ENCODE results near the gene KIF22.
A peak's percentile ranks its signal among the peaks of the same experiment; 100 is the strongest.

The KIF22 gene

GRCh38 chr16:29815793-29816693 lies 25.5 kb downstream of the KIF22 start, which contains the start of gene PAGR1:
TSS of gene PAGR1 (plus strand) at chr16:29816152. CDS start at chr16:29816526, 374 bp downstream.
- Histone ChIP-seq H3K4me3 (replicated peaks; ENCODE audit: low read depth, low read length) (peak within 1 kb of the TSS; percentile 89), H3K27me3 (replicated peaks; ENCODE audit: control insufficient read depth, insufficient read depth, low read length) (no peaks in the 10 kb centered on the region), H3K36me3 (ENCODE audit: control insufficient read depth, insufficient read depth, low read length) (peaks cover 5% of the 10 kb centered on the region)
- DNase-seq (ENCODE audit: extremely low read depth, insufficient read length), result peak; percentile 99
- TF ChIP-seq, protein P1, sequence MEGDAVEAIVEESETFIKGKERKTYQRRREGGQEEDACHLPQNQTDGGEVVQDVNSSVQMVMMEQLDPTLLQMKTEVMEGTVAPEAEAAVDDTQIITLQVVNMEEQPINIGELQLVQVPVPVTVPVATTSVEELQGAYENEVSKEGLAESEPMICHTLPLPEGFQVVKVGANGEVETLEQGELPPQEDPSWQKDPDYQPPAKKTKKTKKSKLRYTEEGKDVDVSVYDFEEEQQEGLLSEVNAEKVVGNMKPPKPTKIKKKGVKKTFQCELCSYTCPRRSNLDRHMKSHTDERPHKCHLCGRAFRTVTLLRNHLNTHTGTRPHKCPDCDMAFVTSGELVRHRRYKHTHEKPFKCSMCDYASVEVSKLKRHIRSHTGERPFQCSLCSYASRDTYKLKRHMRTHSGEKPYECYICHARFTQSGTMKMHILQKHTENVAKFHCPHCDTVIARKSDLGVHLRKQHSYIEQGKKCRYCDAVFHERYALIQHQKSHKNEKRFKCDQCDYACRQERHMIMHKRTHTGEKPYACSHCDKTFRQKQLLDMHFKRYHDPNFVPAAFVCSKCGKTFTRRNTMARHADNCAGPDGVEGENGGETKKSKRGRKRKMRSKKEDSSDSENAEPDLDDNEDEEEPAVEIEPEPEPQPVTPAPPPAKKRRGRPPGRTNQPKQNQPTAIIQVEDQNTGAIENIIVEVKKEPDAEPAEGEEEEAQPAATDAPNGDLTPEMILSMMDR (IDR thresholded peaks at IDR 0.05; ENCODE audit: insufficient read depth, low read length, poor library complexity, severe bottlenecking), result peak; percentile 98

DNA sequence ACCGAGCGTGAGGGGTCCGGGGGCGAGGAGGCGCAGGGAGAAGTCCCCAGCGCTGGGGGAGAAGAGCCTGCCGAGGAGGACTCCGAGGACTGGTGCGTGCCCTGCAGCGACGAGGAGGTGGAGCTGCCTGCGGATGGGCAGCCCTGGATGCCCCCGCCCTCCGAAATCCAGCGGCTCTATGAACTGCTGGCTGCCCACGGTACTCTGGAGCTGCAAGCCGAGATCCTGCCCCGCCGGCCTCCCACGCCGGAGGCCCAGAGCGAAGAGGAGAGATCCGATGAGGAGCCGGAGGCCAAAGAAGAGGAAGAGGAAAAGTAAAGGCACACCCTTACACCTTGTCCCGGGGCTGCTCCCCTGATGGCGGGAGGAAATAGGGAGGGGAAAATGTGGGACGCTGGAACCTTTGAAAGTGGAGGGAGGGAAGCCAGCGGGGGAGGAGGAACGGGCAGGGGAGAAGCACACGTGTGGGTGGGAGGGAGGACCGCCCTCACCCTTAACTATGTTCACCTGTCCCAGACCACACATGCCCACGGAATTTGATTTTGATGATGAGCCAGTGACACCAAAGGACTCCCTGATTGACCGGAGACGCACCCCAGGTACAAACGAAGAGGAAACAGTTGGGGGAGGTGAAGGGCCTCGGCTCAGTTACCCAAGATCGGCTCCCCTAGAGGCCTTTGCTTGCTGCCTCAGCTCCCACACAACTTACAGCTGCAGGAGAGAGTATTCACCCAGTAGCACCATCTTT lies 26.3 kb downstream of the KIF22 start:
- H3K4me3 ChIP-seq (replicated peaks; ENCODE audit: low read depth, low read length), result peak overlapping the region; percentile 89
- DNase-seq (ENCODE audit: extremely low read depth, insufficient read length), result no peak
- peaks cover 5% of the 10 kb centered on the region for H3K36me3 ChIP-seq (ENCODE audit: control insufficient read depth, insufficient read depth, low read length)
- H3K27me3 ChIP-seq (replicated peaks; ENCODE audit: control insufficient read depth, insufficient read depth, low read length), result no peaks in the 10 kb centered on the region
- TF ChIP-seq, protein P1 (IDR thresholded peaks at IDR 0.05; ENCODE audit: insufficient read depth, low read length, poor library complexity, severe bottlenecking), result peak; percentile 27

- DNase-seq (ENCODE audit: extremely low read depth, insufficient read length), result no peak
- Histone ChIP-seq H3K27me3 (replicated peaks; ENCODE audit: control insufficient read depth, insufficient read depth, low read length) (no peaks in the 10 kb centered on the region), H3K4me3 (replicated peaks; ENCODE audit: low read depth, low read length) (no peak overlapping the region), H3K36me3 (ENCODE audit: control insufficient read depth, insufficient read depth, low read length) (peaks cover 7% of the 10 kb centered on the region)
- TF ChIP-seq, protein P1 (IDR thresholded peaks at IDR 0.05; ENCODE audit: insufficient read depth, low read length, poor library complexity, severe bottlenecking), result no peak
Measured at GRCh38 chr16:29818082-29818481, 27.5 kb downstream of the KIF22 start.

GRCh38 chr16:29819506-29819905 lies 29.0 kb downstream of the KIF22 start:
- Histone ChIP-seq H3K4me3 (replicated peaks; ENCODE audit: low read depth, low read length) (peak overlapping the region; percentile 88), H3K36me3 (ENCODE audit: control insufficient read depth, insufficient read depth, low read length) (peaks cover 7% of the 10 kb centered on the region), H3K27me3 (replicated peaks; ENCODE audit: control insufficient read depth, insufficient read depth, low read length) (no peaks in the 10 kb centered on the region)
- no peak for DNase-seq (ENCODE audit: extremely low read depth, insufficient read length)
- TF ChIP-seq, protein P1 (IDR thresholded peaks at IDR 0.05; ENCODE audit: insufficient read depth, low read length, poor library complexity, severe bottlenecking), result no peak

- DNase-seq (ENCODE audit: extremely low read depth, insufficient read length), result peak; percentile 48
- H3K36me3 ChIP-seq (ENCODE audit: control insufficient read depth, insufficient read depth, low read length), result peaks cover 7% of the 10 kb centered on the region
- no peaks in the 10 kb centered on the region for H3K27me3 ChIP-seq (replicated peaks; ENCODE audit: control insufficient read depth, insufficient read depth, low read length)
- TF ChIP-seq, protein P1 (IDR thresholded peaks at IDR 0.05; ENCODE audit: insufficient read depth, low read length, poor library complexity, severe bottlenecking), result no peak
- peak within 1 kb of the TSS; percentile 88 for H3K4me3 ChIP-seq (replicated peaks; ENCODE audit: low read depth, low read length)
Measured at GRCh38 chr16:29820271-29820701, 29.7 kb downstream of the KIF22 start, which contains the start of gene MVP. TSS of gene MVP (plus strand) at chr16:29820462. CDS start at chr16:29830550, 10,088 bp downstream.

Measured in GM06990 (cell line).